Thyroid gland (tissue), 4 donors: ENCODE data around the gene TMEM30B. TPM values are rescaled to one million over a fixed set of nuclear protein-coding genes. Genes with fewer than 3 reads are reported as not detected.

Experiments
- DNase-seq, 2 donors: peaks; one replicate each; pipeline ENCODE4 v3.0.0-alpha.2; 2019
- H3K27ac ChIP-seq, 3 donors: fragments of 200-600 bp; sonication (generic); 1 replicate in 2 of 3; 2 replicates in 1 of 3; pipeline ENCODE4 v1.5.1; 2016 to 2019; ENCODE audit warnings: mild to moderate bottlenecking in 1 of 3, moderate library complexity in 1 of 3
- H3K27me3 ChIP-seq: fragments of 200-600 bp; sonication (generic); one replicate; pipeline ENCODE4 v1.5.1; 2019
- H3K36me3 ChIP-seq, 2 donors: fragments of 200-600 bp; sonication (generic); one replicate each; pipeline ENCODE4 v1.5.1; 2016 to 2019
- H3K4me1 ChIP-seq, 2 donors: fragments of 200-600 bp; sonication (generic); one replicate each; pipeline ENCODE4 v1.5.1; 2017 to 2019
- H3K4me3 ChIP-seq, 3 donors: fragments of 200-600 bp; sonication (generic); replicated peaks in 1 of 3; 1 replicate in 2 of 3; 2 replicates in 1 of 3; pipeline ENCODE4 v1.5.1; 2016; ENCODE audit warnings: mild to moderate bottlenecking in 1 of 3
- H3K9me3 ChIP-seq: fragments of 200-600 bp; sonication (generic); one replicate; pipeline ENCODE4 v1.5.1; 2017
- CTCF ChIP-seq, 6 experiments: fragments of 200-600 bp in 3 of 6; fragments of 450-650 bp in 3 of 6; sonication (generic) in 3 of 6; IDR thresholded peaks; one replicate each; pipeline ENCODE4 v1.5.1; 2016 to 2019; ENCODE audit warnings: antibody characterized with exemption in 6 of 6, mild to moderate bottlenecking in 2 of 6, inconsistent platforms in 1 of 6, moderate library complexity in 1 of 6
- POLR2A ChIP-seq, 2 donors: fragments of 450-650 bp; IDR thresholded peaks; one replicate each; pipeline ENCODE4 v1.6.1; 2017; ENCODE audit warnings: antibody characterized with exemption in 2 of 2, mild to moderate bottlenecking in 2 of 2, moderate library complexity in 1 of 2
- WGBS, 2 donors: methylation state at CpG; one replicate each; pipeline ENCODE4 v1.1.5; 2017; 5-methylcytosine and 5-hydroxymethylcytosine counted together
- intact Hi-C: fragments of 100-400 bp; cut with DNase I; formaldehyde crosslinking; loops from one replicate; pipeline ENCODE4 v1.15.1; 2023
- total RNA-seq, 4 donors: library from RNA; depleted of rRNA; stranded (reverse); fragments of >200 nt; gene quantifications; one replicate each; pipeline ENCODE4 v1.2.3, GENCODE V29; 2016

Gene TMEM30B
- total RNA-seq, 4 donors from 2014 or later: 91.0 to 153 (median 124) TPM

GRCh38 chr14:61270714-61271113 lies 10.4 kb downstream of the TMEM30B start:
- 70 to 74% methylated on average over 4 of the region's 4 CpGs for WGBS, 2 donors
- intact Hi-C loops: no loop called here
- no peak for DNase-seq
- TF ChIP-seq POLR2A (IDR thresholded peaks at IDR 0.05) (no peak), CTCF (IDR thresholded peaks at IDR 0.05) (no peak)
- Histone ChIP-seq H3K36me3 (no peaks in the 10 kb centered on the region), H3K27me3 (no peaks in the 10 kb centered on the region), H3K4me3 (no peak overlapping the region), H3K4me1 (no peaks in the 10 kb centered on the region), H3K27ac (no peak overlapping the region), H3K9me3 (no peaks in the 10 kb centered on the region)

GRCh38 chr14:61269321-61270083 lies 11.6 kb downstream of the TMEM30B start:
- TF ChIP-seq POLR2A (IDR thresholded peaks at IDR 0.05) (no peak), CTCF (IDR thresholded peaks at IDR 0.05) (peak in 5 of 6 experiments; percentile 55 to 88 (median 85))
- WGBS, 2 donors: 4 to 6% methylated on average over 18 to 21 of the region's 21 CpGs
- H3K4me3 ChIP-seq: peak overlapping the region in 1 of 3 donors; percentile 13
- H3K36me3 ChIP-seq: no peaks in the 10 kb centered on the region
- H3K27ac ChIP-seq: no peak overlapping the region
- H3K9me3 ChIP-seq: no peaks in the 10 kb centered on the region
- intact Hi-C loops: no loop called here
- H3K27me3 ChIP-seq: no peaks in the 10 kb centered on the region
- H3K4me1 ChIP-seq: no peaks in the 10 kb centered on the region
- DNase-seq: peak; percentile 84 to 86

- 33 to 45% methylated on average over 1 of the region's 1 CpG for WGBS, 2 donors
- Histone ChIP-seq H3K27me3 (no peaks in the 10 kb centered on the region), H3K4me1 (no peaks in the 10 kb centered on the region), H3K27ac (no peak overlapping the region), H3K4me3 (no peak overlapping the region), H3K9me3 (no peaks in the 10 kb centered on the region), H3K36me3 (no peaks in the 10 kb centered on the region)
- intact Hi-C loops: no loop called here
- DNase-seq: no peak
- no peak for TF ChIP-seq CTCF (IDR thresholded peaks at IDR 0.05)
- no peak for TF ChIP-seq POLR2A (IDR thresholded peaks at IDR 0.05)
Measured at GRCh38 chr14:61268812-61269211, 12.3 kb downstream of the TMEM30B start.

GRCh38 chr14:61266891-61267740 lies 14.0 kb downstream of the TMEM30B start:
- DNase-seq: no peak
- Histone ChIP-seq H3K4me1 (no peaks in the 10 kb centered on the region), H3K4me3 (no peak overlapping the region), H3K27ac (no peak overlapping the region), H3K9me3 (no peaks in the 10 kb centered on the region), H3K27me3 (no peaks in the 10 kb centered on the region), H3K36me3 (no peaks in the 10 kb centered on the region)
- intact Hi-C loops: no loop called here
- no peak for TF ChIP-seq CTCF (IDR thresholded peaks at IDR 0.05)
- no peak for TF ChIP-seq POLR2A (IDR thresholded peaks at IDR 0.05)
- WGBS, 2 donors: 68 to 71% methylated on average over 11 of the region's 11 CpGs

- TF ChIP-seq POLR2A (IDR thresholded peaks at IDR 0.05) (no peak), CTCF (IDR thresholded peaks at IDR 0.05) (no peak)
- intact Hi-C loops: no loop called here
- Histone ChIP-seq H3K27me3 (no peaks in the 10 kb centered on the region), H3K36me3 (no peaks in the 10 kb centered on the region), H3K4me1 (no peaks in the 10 kb centered on the region), H3K4me3 (no peak overlapping the region), H3K27ac (no peak overlapping the region), H3K9me3 (no peaks in the 10 kb centered on the region)
- 75 to 88% methylated on average over 4 of the region's 4 CpGs for WGBS, 2 donors
- DNase-seq: no peak
Measured at GRCh38 chr14:61266436-61266835, 14.7 kb downstream of the TMEM30B start.
